Measurements from ENCODE around the gene KSR1. TPM values are rescaled to one million over a fixed set of nuclear protein-coding genes. Genes with fewer than 3 reads are reported as not detected.
"Not testable (repeated sequence)": the region's sequence is repeated elsewhere in the genome, so short reads cannot be mapped to it uniquely, and the experiment has no call there.

The KSR1 gene
- total RNA-seq, 1 donor = 15.5 TPM

DNA sequence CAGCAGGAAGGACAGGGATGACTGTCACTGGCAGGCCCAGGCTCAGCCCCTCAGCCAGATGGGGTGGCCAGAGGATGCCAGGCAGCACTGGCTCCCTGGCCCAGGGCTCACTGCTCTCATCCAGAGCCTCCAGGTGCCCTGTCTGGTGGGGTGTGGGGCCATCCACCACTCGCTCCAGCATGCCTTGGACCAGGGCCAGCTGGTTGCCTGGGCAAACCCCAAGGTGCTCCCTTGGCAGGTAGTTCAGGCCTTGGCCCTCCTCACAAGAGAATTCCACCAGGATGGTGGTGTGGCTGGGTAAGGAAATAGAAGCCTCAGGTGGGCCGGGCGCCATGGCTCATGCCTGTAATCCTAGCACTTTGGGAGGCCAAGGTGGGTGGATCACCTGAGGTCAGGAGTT is 204.2 kb downstream of the KSR1 start:
- no peak overlapping the region for H3K4me3 ChIP-seq (ENCODE audit: low read depth, low read length)
- TF ChIP-seq, protein P1, sequence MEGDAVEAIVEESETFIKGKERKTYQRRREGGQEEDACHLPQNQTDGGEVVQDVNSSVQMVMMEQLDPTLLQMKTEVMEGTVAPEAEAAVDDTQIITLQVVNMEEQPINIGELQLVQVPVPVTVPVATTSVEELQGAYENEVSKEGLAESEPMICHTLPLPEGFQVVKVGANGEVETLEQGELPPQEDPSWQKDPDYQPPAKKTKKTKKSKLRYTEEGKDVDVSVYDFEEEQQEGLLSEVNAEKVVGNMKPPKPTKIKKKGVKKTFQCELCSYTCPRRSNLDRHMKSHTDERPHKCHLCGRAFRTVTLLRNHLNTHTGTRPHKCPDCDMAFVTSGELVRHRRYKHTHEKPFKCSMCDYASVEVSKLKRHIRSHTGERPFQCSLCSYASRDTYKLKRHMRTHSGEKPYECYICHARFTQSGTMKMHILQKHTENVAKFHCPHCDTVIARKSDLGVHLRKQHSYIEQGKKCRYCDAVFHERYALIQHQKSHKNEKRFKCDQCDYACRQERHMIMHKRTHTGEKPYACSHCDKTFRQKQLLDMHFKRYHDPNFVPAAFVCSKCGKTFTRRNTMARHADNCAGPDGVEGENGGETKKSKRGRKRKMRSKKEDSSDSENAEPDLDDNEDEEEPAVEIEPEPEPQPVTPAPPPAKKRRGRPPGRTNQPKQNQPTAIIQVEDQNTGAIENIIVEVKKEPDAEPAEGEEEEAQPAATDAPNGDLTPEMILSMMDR (IDR thresholded peaks at IDR 0.05; ENCODE audit: insufficient read depth, low read depth, low read length) = no peak
- no peak for DNase-seq (ENCODE audit: low read depth)

DNA sequence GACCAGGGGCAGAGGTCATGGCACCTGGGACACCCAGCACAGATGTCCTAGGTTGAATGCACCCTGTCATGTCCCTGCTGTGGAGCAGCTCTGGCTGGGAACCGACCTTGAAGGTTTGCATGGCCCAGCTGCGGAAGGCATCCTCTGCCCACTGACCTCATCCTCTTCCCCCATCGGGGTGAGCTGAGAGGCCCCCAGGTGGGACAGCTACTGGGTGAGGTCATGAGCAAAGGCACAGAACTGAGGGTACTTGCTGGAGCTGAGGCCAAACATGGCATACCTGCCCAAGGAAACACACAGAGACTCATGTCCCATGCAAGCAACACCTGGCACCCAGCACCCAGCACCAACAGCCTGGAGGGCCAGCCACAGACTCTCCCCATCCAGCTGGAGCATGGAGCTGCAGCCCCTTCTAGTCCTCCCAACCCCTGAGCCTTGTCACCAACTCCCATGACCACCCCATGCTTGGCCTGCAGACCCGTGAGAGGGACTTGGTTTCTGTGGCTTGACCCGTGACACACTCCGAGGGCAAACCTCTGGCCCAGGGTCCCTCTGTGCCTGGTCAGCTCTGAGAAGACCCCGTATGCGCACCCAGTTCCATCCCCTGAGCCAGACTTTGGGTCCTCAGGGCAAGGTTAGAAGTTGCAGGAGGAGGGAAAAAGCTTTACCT is 207.8 kb downstream of the KSR1 start:
- H3K4me3 ChIP-seq (ENCODE audit: low read depth, low read length) = no peak overlapping the region
- TF ChIP-seq, protein P1 (IDR thresholded peaks at IDR 0.05; ENCODE audit: insufficient read depth, low read depth, low read length) = no peak
- DNase-seq (ENCODE audit: low read depth) = no peak

GRCh38 chr17:27664606-27664965 is 208.3 kb downstream of the KSR1 start:
- no peak overlapping the region for H3K4me3 ChIP-seq (ENCODE audit: low read depth, low read length)
- TF ChIP-seq, protein P1 (IDR thresholded peaks at IDR 0.05; ENCODE audit: insufficient read depth, low read depth, low read length) = no peak
- no peak for DNase-seq (ENCODE audit: low read depth)

GRCh38 chr17:27665549-27665948 is 209.3 kb downstream of the KSR1 start:
- TF ChIP-seq, protein P1 (IDR thresholded peaks at IDR 0.05; ENCODE audit: insufficient read depth, low read depth, low read length) = no peak
- H3K4me3 ChIP-seq (ENCODE audit: low read depth, low read length) = no peak overlapping the region
- DNase-seq (ENCODE audit: low read depth) = no peak

GRCh38 chr17:27666270-27666669 is 210.0 kb downstream of the KSR1 start:
- not testable (repeated sequence) for DNase-seq (ENCODE audit: low read depth); H3K4me3 ChIP-seq (ENCODE audit: low read depth, low read length)

- H3K4me3 ChIP-seq (ENCODE audit: low read depth, low read length) = no peak overlapping the region
- DNase-seq (ENCODE audit: low read depth) = no peak
- TF ChIP-seq, protein P1 (IDR thresholded peaks at IDR 0.05; ENCODE audit: insufficient read depth, low read depth, low read length) = no peak
Measured at GRCh38 chr17:27666831-27667560, 210.7 kb downstream of the KSR1 start.

DNA sequence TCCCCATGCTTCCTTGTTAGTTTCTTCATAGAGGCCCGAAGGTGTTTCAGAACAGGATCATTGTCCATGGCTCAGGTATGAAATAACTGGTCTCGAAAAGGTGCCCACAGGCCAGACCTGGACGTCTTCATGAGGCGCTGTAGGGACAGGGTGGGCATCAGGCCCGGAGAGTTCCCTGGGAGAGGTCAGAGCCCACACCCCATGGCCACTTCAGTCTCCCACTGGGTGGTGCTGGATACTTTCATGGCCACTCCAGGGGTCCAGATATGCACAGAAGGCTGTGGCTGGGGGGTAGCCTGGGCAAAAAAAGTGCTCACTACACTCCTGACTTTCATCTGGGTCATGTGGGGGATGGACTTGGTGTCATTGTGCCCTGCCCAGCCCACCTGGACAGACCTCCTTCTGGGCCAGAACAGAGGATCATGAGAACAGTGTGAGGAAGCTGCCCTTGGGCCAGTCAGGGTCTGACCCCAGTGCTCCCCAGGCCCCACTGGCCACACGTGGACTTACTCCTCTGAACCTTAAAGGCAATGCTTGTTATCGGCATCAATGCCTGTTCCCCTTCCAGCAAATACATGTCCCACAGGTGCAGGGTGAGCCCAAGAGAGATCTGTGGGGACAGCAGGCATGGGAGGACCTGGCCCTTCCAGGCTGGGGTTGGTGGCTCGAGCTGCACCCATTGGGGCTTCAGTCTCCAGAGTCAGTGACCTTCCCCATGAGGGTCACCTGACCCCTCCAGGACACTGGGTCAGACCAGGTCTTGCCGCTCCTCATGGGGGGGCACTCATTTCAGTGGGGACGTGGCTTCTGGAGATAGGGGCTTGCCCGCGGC is 211.6 kb downstream of the KSR1 start:
- TF ChIP-seq, protein P1 (IDR thresholded peaks at IDR 0.05; ENCODE audit: insufficient read depth, low read depth, low read length) = no peak
- no peak overlapping the region for H3K4me3 ChIP-seq (ENCODE audit: low read depth, low read length)
- DNase-seq (ENCODE audit: low read depth) = no peak

Data from fibroblast of villous mesenchyme (primary cell).